SK-N-DZ (cell line): ENCODE measurements around the gene PDIA5.
A peak's percentile ranks its signal among the peaks of the same experiment; 100 is the strongest.
"Not testable (repeated sequence)": the region's sequence is repeated elsewhere in the genome, so short reads cannot be mapped to it uniquely, and the experiment has no call there.

ENCODE experiments used
- DNase-seq: peaks from one replicate; pipeline ENCODE4 v3.0.0-alpha.2; 2015; ENCODE audit warnings: low spot score

Gene PDIA5

DNA sequence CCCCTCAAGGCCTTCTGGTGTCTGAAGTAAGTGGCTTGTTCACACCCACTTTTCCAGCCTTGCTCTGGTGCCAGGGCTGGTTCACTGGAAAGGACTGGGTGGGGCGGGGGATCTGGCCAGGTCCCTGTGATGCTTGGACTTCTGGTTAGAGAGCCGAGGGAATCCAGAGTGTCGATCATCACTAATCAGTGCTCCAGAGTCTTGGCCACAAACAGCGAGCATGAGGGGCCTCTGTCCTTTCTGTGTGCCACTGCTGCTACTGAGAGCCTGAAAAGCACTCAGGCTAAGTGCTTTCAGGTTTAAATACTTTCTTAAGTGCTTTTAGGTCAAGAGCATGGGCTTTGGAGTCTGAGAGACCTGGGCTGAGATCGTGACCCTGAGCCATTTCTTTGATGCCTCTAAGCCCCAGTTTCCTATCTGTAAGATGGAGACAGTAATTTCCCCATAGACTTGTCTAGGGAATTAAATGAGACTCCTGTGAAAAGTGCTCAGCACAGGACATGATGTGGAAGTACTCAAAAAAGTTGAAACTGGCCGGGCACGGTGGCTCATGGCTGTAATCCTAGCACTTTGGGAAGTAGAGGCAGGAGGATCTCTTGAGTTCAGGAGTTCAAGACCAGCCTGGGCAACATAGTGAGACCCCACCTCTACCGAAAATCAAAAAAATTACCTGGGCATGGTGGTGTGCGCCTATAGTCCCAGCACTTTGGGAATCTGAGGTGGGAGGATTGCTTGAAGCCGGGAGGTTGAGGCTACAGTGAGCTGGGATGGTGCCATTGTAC lies 81.1 kb downstream of the PDIA5 start:
- DNase-seq, result no peak

GRCh38 chr3:123148772-123149171 lies 81.9 kb downstream of the PDIA5 start:
- no peak for DNase-seq

- no peak for DNase-seq
Measured at GRCh38 chr3:123149525-123149924, 82.7 kb downstream of the PDIA5 start.

GRCh38 chr3:123150449-123151215 lies 83.8 kb downstream of the PDIA5 start:
- no peak for DNase-seq

GRCh38 chr3:123151251-123151705 lies 84.5 kb downstream of the PDIA5 start:
- no peak for DNase-seq

DNA sequence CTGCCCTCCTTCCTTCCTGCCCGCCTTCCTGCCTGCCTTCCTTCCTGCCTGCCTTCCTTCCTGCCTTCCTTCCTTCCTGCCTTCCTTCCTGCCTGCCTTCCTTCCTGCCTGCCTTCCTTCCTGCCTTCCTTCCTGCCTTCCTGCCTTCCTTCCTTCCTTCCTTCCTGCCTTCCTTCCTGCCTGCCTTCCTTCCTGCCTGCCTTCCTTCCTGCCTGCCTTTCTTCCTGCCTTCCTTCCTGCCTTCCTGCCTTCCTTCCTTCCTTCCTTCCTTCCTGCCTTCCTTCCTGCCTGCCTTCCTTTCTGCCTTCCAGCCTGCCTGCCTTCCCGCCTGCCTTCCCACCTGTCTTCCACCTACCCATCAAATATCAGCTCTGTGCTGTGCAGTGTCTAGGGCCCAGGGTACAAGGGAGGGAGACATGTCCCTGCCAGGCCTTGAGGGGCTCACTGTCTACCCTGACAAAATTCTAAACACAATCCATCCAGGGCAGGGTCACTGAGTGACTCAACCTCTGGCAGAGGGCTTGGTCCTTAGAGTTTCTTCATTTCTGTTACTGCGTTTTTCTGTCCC lies 85.1 kb downstream of the PDIA5 start:
- DNase-seq, result not testable (repeated sequence)

GRCh38 chr3:123152687-123153086 lies 85.9 kb downstream of the PDIA5 start:
- peak; percentile 49 for DNase-seq

- peak; percentile 53 for DNase-seq
Measured at GRCh38 chr3:123153125-123154019, 86.5 kb downstream of the PDIA5 start.

GRCh38 chr3:123154020-123154985 lies 87.5 kb downstream of the PDIA5 start:
- DNase-seq, result no peak

DNA sequence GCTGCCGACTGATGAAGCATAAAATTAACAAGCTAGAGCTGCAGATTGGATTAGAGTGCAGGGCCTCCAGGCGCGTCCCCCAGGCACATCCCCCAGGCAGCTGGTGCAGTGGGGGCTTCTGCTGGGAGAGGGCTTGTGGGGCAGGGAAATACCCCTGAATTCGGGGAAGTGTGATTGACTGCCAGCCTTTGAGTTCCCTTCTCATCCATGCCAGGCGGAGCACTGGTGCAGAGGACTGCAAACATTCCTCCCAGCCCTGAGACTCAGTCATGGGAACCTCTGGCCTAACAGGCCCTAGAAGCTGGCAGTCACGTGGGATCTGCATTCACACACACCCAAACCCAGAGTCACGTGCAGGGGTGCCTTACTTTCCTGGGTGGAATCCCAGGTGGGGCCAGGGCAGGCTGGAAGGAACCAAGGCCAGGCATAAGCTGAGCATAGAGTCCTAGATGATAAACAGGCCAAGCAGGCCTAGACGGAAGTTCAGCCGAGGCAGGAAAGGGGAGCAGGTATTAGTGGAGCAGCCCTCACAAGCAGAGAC lies 88.7 kb downstream of the PDIA5 start:
- peak; percentile 72 for DNase-seq

DNA sequence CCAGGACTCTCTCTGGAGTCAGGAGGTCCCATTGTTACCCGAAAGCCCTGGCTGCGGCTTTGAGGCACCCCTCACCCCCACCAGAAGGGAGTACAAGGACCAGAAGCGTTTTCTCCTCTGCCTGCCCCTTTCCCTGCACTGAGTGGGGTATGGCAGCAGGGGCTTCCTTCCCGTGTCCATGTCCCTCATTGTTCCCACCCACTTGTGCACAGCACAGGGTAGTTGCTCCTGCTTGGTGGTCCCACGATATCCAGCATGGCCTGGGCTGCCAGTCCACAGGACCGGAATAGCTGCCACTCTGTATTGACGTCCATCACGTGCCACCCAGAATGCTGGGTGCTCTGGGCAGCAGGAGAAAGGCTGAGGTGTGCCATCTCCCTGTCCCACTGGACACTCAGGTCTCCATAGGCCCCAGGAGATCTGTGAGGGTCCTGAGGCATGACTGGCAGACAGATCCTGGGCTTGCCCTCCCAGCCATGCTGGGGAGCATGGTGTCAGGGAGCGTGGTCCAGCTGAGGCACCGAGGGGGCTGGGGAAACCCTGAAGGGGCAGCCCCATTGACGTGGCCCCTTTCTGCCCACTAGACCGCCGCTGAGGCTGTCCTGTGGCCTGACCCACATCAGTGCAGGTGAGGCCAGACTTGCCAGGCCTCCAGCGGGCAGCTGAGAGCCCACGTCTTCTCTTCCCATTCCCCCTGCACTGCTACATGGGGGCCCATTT lies 89.6 kb downstream of the PDIA5 start:
- no peak for DNase-seq

DNA sequence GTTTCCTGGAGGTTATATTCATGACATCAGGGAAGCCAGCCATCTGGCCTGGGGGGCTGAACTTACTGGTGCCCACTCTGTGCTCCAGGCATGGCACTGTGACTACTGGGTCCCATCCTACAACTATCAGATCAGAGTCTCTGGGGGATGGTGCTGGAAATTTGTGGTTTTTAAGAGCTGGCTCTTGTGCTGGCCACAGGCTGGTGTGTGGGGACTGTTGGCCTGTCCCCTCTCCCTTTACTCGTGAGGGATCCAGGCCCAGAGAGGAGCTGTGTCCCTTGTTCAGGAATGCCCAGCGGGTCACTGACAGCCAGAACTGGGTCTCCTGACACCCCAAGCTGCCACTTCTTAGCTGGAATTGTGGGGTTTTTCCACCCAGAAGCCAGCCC lies 90.4 kb downstream of the PDIA5 start:
- DNase-seq, result no peak

DNA sequence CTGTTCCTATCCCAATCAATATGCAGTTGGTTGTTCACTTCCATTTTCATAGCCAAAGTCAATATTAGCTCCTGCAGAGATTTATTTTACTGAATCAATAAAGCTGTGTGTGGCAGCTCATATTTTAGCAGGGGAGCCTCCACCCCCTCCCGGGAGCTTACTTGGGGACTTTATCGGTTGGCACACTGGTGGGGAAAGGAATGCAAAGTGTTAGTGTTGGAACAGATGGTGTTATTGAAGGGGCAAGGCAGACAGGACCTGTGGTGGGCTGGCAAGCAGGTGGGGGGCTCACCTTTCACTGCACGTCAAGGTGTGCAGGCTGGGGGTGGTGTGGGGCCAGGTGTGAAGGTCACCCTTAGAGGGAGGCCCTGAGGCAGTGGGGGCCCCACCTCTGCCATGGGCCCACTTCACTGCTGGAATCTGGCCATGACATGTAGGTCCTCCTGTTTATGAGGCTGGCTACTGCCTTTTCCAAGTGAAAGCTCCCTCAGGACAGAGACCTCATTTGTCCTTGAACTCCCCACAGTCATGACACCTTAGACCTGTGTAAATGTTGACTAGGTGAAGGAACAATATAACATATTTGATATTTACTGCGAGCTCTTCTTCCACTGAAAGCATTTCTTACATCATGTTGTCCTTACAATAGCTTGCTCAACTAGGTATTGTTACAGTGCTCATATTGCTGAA lies 90.9 kb downstream of the PDIA5 start:
- no peak for DNase-seq

DNA sequence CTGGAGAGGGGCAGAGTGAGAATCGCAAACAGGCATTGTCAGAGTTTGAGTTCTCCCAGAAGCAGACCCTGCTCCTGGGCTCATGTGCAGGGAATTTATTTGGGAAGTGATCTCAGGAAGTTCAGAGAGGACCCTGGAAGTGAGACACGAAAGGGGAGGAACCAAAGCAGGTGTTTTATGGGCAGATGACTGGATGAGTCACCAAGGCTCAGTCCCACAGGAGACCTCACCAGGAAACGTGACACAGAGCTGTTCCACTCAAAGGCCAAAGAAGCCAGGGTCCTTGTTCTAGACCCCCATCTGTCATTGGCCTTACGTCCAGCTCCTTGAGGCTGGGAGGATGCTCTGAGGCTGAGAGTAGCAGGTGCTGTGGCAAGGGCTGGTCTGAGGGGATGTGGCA lies 91.5 kb downstream of the PDIA5 start:
- no peak for DNase-seq

DNA sequence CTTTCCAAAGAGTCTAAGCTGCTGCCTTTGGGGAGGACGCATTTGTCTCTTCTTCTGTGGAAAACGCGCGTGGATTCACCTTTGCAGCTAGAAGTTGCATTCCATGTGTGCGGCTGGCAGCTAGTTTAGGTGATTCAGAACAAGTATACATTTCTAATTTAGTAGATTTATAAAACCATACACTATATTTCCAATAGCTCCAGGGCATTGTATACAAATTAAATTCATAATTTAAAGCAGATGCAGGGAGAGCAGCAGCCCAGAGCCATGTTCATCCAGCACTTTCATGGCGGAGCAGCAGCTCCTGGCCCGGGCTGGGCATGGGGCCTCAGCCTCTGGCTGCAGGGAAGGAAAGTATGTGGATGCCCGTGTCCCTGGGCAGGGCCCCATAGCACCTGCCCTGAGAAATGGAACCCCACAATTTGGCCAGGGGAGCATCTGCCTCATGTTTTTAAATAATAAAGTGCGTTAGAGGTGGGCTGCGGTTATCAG lies 92.1 kb downstream of the PDIA5 start:
- DNase-seq, result no peak

DNA sequence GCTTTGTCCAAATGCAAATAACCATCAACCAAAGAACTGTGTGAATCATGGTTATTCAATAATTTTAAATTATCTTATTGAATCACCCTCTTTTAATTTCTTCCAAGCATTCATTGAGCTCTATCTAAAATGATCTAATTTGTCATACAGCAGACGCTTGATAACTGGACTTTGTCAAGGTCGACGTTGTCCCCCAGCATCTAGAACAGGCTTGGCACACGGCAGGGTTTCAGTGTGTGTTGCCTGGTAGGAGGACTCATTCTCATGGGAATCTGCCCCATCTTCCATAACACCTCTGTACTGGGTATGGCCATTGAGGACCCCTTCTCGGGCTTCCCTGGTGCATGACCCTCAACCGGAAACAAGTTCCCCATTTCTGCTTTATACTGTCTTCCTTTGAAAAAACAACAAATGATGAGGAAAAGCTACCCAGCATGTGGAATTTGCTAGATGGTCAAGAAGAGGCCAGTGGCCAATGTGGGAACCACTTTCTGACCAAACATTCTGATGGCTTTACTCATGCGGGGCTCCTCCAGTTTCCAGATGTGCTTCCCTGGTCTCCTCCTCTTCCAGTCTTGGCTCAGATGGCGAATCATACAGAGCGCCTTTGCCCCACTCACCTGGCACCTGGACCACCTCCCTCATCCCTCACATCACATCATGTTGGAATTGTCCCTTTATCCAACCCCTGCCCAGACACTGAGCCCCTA lies 93.3 kb downstream of the PDIA5 start:
- no peak for DNase-seq

DNA sequence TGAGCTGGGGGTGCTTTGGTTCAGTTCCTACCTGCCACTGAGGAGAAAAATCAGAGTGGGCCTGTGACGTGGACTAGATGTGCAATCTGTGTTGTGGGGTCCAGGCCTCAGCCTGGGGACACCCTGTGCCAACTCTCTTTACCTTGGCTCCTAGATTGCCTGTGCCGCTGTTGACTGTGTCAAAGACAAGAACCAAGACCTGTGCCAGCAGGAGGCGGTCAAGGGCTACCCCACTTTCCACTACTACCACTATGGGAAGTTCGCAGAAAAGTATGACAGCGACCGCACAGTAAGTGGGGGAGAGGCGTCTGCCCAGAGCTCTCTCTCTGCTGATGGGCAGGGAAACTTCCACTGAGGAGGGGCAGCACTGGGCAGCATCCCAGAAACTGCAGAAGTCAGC lies 94.3 kb downstream of the PDIA5 start:
- DNase-seq, result no peak

DNA sequence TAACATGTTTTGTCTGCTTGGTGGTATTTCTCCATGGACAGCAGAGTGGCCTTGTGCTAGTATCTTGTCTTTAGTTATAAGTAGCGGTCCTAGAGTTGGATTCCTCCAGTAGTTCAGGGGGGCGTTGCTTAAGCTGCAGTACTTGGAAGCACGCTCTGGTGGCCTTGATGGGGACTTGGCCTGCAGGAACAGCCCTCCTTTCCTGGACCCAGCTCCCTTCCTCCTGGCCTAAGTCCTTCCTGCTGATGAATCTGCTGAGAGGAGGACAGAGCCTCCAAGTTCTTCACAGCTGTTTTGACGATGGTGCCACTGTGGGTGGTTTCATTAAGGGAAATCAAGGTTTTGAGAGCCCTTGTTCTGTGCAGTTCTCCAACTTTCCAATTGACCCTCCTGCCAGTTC lies 96.3 kb downstream of the PDIA5 start:
- DNase-seq, result no peak
